Epithelial cell of prostate (primary cell): ENCODE measurements around the gene ERF.
"Not testable (repeated sequence)": the region's sequence is repeated elsewhere in the genome, so short reads cannot be mapped to it uniquely, and the experiment has no call there.

Experiments used
- DNase-seq: peaks from one replicate; pipeline ENCODE4 v3.0.0-alpha.2; 2011; ENCODE audit warnings: low read depth, low spot score
- H3K27ac ChIP-seq: fragments of 450-650 bp; 2 replicates; pipeline ENCODE4 v1.5.1; 2017; ENCODE audit warnings: mild to moderate bottlenecking

The ERF gene

DNA sequence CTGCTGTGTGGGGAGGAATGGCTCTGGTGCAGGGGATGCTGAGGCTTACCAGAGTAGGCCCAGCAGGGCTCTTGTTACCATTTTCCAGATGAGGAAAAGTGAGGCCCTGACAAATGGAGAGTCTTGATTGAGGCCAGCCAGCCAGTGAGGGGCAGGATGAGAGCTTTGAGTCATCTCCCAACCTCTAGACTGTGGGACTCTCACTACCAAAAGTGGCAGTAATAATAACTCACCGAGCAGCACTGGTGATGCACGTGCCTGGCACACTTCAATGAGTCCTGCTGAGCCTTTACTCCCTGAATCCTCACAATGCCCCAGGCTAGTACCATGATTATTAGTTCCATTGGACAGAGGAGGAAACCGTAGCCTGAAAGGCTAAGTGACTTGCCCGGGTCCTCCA lies 21.9 kb upstream of the ERF start:
- H3K27ac ChIP-seq = peak overlapping the region; percentile 86
- DNase-seq = no peak

DNA sequence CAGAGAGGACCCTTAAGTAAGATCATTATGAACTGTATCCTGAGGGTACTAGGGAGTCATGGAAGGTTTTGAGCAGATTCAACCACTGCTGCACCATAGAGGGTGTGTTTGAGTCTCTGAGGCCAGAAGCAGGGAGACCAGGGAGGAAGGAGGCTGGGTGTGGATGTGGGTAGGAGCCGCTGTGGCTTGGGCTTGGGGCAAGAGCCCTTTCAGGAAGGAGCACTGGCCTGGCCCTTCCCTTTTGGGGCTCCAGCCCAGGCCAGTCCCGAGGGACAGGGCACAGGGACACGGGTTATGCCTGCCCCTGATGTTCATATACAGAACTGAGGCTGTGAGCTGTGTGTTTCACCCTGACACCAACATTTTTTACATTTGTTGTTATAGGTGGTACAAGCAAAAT lies 21.4 kb upstream of the ERF start:
- peak overlapping the region; percentile 86 for H3K27ac ChIP-seq
- no peak for DNase-seq

DNA sequence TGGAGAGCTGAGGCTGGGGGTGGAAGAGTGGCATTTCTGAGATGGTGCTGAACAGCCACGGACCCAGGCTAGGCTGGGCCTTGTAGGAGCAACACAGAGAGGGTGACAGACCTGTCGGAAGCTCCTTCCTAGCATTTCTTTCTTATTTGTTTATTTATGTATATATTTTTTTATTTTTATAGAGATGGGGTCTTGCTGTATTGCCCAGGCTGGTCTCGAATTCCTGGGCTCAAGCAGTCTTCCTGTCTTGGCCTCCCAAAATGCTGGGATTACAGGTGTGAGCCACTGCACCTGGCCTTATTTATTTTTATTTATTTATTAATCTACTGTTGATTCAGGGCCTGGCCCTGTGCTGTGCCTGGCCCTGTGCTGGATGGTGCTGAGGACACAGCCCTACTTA lies 20.6 kb upstream of the ERF start:
- H3K27ac ChIP-seq = peak overlapping the region; percentile 86
- DNase-seq = no peak

DNA sequence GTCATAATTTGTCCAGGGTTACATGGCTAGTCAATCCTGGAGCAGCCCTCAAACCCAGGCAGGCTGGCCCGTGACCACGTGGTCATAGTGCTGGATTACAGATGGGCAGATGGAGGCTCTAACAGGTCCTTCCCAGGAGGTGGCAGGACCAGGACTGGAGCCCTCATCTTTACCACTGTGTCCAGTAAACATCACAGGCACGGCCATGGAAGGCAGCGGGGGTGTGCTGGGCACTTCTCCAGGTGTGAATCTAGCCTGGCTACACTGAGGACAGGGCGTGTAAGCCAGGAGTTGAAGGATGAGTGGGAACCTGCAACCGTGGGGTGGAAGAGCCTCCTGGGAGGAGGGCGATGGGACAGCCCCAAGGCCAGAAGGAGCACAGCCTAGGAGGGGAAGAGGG lies 20.2 kb upstream of the ERF start:
- peak overlapping the region; percentile 86 for H3K27ac ChIP-seq
- DNase-seq = no peak

DNA sequence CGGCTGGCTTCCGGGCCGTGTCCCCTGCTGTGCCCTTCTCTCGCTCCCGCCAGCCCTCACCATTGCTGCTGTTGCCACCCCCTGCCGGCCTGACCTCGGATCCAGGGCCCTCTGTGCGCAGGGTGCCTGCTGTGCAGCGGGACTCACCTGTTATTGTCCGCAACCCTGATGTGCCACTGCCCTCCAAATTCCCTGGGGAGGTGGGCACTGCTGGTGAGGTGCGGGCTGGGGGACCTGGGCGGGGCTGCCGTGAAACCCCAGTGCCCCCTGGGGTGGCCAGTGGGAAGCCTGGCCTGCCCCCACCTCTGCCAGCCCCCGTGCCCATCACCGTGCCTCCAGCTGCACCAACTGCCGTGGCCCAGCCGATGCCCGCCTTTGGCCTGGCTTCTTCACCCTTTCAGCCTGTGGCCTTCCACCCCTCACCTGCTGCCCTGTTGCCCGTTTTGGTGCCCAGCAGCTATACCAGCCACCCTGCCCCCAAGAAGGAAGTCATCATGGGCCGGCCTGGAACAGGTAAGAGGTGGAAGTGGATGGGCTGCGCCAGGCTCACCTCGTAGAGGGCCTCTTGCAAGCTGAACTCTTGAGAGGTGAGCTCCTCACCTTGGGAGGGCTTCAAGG lies 19.2 kb upstream of the ERF start:
- DNase-seq = no peak
- no peak overlapping the region for H3K27ac ChIP-seq

DNA sequence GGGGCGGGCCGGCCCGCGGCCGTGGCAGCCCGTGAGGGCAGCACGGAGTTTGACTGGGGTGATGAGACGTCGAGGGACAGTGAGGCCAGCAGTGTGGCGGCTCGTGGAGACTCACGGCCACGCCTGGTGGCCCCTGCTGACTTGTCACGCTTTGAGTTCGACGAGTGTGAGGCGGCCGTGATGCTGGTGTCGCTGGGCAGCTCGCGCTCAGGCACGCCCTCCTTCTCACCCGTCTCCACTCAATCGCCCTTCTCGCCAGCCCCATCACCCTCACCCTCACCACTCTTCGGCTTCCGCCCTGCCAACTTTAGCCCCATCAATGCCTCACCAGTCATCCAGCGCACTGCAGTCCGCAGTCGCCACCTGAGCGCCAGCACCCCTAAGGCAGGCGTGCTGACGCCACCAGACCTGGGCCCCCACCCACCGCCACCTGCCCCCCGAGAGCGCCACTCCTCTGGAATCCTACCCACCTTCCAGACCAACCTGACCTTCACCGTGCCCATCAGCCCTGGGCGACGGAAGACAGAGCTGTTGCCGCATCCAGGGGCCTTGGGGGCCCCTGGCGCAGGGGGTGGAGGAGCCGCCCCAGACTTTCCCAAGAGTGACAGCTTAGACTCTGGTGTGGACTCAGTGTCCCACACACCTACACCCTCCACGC lies 18.6 kb upstream of the ERF start:
- no peak for DNase-seq
- H3K27ac ChIP-seq = no peak overlapping the region

DNA sequence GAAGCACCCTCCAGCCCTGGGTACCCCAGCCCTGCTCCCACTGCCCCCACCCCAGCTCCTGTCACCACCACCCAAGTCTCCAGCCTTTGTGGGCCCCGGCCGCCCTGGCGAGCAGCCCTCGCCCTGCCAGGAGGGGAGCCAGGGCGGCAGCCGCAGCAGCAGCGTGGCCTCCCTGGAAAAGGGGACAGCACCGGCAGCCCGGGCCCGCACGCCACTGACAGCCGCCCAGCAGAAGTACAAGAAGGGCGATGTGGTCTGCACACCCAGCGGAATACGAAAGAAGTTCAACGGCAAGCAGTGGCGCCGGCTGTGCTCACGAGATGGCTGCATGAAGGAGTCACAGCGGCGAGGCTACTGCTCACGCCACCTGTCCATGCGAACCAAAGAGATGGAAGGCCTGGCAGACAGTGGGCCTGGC lies 18.1 kb upstream of the ERF start:
- H3K27ac ChIP-seq = no peak overlapping the region
- no peak for DNase-seq

DNA sequence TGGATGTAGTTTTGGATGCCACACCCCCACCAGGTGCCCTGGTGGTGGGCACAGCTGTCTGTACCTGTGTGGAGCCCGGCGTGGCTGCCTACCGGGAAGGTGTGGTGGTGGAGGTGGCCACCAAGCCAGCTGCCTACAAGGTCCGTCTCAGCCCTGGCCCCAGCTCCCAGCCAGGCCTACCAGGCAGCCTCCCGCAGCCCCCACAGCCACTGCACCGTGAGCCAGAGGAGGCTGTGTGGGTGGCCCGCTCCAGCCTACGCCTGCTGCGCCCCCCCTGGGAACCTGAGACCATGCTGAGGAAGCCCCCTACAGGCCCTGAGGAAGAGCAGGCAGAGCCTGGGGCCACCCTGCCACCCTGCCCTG lies 17.6 kb upstream of the ERF start:
- DNase-seq = no peak
- H3K27ac ChIP-seq = no peak overlapping the region

DNA sequence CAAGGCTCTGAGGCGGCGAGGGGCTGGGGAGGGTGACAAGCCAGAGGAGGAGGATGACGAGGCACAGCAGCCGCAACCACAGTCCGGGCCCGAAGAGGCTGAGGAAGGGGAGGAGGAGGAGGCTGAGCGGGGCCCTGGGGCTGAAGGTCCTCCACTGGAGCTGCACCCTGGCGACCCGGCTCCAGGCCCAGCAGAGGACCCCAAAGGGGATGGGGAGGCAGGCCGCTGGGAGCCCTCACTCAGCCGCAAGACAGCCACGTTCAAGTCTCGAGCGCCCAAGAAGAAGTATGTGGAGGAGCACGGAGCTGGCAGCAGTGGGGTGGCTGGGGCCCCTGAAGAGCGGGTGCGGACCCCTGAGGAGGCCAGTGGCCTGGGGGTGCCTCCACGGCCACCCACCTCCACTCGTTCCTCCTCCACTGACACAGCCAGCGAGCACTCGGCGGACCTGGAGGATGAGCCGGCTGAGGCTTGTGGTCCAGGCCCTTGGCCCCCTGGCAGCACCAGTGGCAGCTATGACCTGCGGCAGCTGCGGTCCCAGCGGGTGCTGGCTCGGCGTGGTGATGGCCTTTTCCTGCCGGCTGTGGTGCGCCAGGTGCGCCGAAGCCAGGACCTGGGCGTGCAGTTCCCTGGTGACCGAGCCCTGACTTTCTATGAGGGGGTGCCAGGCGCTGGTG lies 17.1 kb upstream of the ERF start:
- no peak for DNase-seq
- H3K27ac ChIP-seq = peak overlapping the region; percentile 99

DNA sequence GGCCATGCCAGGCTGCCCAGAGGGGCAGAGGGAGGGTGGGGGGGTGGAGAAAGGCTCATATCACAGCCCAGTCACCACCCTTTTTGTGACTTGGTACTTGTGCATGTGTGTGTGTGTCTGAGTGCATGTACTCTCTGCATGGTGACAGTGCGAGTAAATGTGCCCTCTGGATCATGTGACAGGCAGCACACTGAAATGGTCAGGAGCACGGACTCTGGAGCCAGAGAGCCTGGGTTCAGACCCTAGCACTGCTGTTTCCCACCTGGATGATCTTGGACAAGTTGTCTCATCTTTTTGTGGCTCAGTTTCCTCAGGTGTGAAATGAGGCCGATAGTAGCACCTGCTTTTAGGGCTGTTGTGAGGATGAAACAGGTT lies 16.1 kb upstream of the ERF start:
- peak overlapping the region; percentile 99 for H3K27ac ChIP-seq
- DNase-seq = no peak

DNA sequence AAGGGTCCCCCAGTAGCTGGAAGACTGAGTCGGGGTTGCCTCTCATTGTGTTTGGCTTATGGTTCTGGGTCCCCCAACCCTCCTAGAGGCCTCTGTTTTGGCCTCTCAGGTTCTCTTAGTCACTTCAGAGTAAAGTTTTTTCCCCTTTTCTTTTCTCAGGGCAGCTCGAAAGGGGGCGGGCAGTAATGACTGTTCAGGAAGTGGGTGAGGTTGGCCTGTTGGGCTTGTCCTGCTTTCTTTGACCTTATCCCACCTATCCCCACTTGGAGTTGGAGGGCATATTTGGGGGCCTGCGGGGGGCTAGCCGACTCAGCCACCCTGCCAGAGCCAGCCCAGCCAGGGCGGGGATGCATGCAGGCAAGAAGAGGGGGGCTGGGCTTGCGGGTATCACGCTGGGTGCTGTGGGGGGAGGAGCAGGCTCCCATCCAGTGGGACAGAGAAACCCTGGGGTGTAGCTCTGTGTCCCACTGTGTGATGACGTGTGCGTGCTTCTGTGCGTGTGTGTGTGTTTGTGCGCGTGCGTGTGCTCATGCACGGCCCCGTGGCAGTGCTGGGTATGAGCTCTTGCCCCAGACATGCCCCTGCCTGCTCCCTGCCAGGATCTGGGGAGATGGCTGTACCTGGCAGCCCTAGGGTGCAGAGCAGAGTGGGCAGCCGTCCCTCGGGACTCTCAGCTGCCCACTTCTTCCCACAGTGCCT lies 15.6 kb upstream of the ERF start:
- H3K27ac ChIP-seq = peak overlapping the region; percentile 99
- peak; percentile 93 for DNase-seq

DNA sequence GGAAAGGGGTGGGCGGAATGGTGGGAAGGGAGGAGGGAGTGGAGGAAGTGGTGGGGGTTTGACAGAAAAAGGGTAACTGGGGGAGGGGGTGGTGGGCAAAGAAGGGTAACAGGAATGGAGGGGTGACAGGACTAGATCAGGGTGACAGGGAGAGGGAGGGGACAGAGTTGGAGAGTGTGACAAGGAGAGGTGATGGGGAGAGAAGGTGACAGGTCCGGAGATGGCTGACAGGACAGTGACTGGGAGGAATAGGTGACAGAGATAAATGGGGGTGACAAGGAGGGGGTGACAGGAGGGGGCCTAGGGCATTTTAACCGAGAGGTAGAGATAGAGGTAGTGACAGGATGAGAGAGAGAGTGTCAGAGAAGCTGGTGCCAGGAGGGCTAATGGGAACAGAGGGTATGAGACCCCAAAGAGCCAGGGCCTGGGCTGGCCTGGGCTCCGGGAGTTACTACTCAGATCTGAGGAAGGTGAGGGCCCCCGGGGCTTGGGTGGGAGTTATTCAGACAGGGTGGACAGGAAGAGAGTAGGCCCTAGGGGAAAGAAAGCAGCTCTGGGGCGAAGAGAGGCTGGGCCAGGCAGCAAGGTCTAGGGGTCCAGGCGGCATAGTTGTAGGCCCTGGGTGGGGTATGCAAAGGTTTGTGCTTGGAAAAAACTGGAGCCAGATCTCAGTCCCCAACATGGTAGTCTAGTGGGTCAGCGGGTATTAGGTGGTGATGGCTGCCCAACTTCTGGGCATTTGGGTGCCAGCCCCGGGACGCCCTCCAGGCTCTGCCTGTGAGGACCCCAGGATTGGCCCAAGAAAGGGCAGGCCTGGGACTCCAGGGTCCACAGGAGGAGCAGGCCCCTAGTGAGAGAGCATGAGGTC lies 14.8 kb upstream of the ERF start:
- peak overlapping the region; percentile 99 for H3K27ac ChIP-seq
- DNase-seq = no peak

DNA sequence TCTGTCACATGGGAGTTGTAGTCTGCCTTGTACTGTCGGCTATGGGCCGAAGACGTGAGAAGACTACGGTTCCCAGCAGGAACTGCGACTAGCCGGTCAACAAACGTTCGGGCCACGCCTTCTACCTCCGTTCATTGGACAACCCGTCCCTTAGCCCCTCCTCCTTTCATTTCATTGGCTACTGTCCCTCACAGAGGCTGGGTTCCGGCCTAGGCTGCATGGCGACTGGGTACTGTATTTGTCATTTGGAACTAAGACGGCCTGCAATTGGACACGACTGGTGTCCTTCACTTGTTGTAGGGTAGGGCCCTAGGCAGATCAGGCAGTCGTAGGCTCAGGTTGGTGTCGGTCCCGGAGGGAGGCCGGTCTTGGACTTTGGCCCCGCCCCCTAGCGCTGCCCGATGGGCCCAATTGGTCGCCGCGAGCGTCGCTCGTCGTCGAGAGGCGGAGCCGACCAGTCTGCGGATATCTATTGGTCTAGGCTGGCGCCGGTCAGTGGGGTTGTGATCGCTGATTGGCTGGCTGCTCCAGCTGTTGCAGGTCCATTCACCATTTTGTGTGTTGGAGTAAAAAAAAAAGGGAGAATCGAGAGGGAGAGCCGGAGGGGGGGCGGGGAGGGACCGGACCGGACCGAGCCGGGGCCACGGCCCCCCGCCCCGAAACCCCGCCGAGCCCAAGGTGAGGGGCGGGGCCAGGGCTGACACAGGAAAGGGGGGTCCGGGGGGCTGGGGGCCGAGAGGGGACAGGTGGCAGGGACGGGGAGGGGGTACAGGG lies 14.0 kb upstream of the ERF start, which contains the start of gene CIC:
Gene CIC (plus strand): TSS at position 549 of the 774 bp plus-strand sequence. CDS start 2,532 bp downstream, outside the sequence.
- DNase-seq = peak; percentile 100
- H3K27ac ChIP-seq = peak within 1 kb of the TSS; percentile 99

DNA sequence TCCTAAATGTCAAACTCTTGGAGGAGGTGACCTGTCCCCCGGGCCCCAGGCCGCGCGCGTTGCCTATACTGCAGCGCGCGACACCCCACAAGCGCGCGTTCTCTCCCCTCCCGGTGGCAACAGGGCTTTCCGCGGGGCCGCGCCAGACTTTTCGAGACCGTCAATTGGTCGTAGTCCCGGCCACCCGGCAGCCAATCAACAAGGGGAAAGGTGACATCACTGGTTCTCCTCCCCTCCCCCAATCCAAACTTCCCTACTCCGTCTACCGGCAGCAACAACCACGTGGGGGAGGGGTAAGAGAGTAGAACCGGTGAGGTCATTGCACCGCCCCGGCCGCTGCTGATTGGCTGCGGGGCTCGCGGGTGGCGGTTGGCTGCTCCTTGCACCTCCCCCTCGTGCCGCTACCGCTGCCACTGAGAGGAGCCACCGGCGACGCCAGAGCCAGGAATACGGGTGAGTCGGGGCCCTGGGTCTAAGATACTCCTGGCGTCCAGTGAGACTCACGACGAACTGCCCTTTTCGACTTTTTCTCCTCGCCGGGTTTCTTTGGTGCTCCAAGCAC lies 13.3 kb upstream of the ERF start:
- peak; percentile 95 for DNase-seq
- H3K27ac ChIP-seq = peak overlapping the region; percentile 99

DNA sequence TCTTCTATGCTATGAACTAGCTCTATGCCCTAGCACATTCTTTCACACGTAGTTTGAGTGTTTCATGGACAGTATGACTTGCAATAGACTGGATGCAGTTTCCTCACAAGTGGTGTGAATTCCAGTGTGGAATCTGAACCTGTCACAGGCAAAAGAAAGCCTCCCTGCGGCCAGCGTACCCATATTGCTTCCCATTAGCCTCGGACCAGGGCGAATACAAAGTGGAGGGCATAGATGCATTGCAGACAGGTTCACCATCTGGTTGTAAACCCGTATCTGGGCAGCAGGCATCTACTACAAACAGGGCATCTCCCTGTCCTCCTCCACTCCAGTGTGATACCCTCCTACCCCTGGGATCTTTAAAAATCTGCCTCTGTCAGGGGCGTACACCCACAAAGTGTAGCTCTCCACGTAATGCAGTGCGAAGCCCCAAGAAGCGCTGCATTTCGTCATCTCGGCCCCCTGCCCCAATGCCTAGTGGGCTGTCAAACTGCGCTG lies 12.8 kb upstream of the ERF start:
- no peak for DNase-seq
- peak overlapping the region; percentile 99 for H3K27ac ChIP-seq

DNA sequence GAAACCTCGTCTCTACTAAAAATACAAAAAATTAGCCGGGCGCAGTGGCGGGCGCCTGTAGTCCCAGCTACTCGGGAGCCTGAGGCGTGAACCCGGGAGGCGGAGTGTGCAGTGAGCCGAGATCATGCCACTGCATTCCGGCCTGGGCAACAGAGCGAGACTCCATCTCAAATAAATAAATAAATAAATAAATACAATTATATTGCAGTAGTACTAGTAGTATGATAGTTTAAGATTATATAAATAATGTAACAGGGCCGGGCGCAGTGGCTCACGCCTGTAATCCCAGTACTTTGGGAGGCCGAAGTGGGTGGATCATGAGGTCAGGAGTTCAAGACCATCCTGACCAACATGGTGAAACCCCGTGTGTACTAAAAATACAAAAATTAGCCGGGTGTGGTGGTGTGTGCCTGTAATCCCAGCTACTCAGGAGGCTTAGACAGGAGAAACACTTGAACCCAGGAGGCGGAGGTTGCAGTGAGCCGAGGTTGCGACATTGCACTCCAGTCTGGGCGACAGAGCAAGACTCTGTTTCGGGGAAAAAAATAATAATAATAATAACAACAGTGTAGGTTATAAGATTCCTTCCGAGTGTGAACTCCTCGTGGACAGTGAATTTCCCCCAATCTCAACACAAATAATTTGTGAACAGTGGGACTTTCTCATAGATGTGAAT lies 12.1 kb upstream of the ERF start:
- not testable (repeated sequence) for DNase-seq, H3K27ac ChIP-seq

DNA sequence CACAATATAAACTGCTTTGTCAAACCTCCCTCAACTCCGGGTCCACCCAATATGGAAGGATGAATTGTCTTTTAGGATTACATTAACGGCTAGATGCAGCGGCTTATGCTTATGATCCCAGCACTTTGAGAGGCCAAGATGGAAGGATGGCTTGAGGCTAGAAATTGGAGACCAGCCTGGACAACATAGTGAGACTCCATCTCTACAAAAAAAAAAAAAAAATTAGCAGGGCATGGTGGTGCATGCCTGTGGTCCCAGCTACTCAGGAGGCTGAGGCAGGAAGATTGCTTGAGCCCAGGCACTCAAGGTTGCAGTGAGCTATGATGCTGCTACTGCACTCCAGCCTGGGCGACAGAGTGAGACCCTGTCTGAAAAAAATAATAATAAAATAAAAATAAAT lies 11.2 kb upstream of the ERF start:
- DNase-seq, H3K27ac ChIP-seq: not testable (repeated sequence)

DNA sequence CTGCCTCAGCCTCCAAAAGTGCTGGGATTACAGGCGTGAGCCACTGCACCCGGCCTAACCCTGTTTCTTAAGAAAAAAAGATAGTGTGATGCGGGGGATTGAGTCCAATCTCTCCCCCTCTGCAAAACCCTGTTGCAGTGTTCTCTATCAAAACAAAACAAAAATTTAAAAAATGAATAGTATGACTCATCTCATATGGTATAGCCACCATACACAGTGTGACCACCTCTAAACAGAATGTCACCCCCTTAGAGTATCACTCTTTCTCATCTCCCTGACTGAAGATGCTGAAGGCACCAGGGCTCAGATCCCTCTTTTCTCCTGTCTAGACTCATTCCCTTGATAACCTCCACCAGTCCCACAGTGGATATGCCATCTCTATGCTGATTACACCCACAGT lies 6.8 kb upstream of the ERF start:
- H3K27ac ChIP-seq = no peak overlapping the region
- no peak for DNase-seq
